Stimulated activated CD4-positive, alpha-beta T cell treated with anti-CD3 and anti-CD28 coated beads, Interleukin-1b, Interleukin-23, amount 100 ng/mL, for 4 hours (primary cell): ENCODE results near the gene MRPL34.
"Not testable (repeated sequence)": the region's sequence is repeated elsewhere in the genome, so short reads cannot be mapped to it uniquely, and the experiment has no call there.

Source experiments
- DNase-seq, 2 donors: peaks; one replicate each; pipeline ENCODE4 v3.0.0-alpha.2; 2020; ENCODE audit warnings: low read depth in 2 of 2

The MRPL34 gene

DNA sequence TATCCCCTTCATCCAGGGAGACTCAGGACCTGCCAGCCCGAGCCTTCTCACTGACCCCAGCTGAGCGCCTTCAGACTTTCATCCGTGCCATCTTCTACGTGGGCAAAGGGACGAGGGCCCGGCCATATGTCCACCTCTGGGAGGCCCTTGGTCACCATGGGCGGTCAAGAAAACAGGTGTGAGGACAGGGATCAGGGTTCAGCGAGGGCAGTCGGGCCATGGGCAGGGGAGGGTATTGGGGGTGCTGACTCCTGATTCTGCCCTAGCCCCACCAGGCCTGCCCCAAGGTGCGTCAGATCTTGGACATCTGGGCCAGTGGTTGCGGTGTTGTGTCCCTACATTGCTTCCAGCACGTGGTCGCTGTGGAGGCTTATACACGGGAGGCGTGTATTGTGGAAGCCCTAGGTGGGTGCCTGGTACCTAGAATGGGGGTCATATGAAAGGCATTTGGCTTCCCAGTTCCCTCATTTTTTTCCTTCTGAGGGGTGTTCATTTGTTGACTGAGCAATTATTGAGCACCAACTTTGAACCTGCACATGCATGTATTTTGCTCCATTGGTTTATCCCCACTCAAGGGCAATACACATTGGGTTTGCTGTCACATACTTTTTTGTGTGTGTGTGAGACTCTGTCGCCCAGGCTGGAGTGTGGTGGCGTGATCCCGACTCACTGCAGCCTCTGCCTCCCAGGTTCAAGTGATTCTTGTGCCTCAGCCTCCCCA lies 20.1 kb upstream of the MRPL34 start:
- no peak for DNase-seq

DNA sequence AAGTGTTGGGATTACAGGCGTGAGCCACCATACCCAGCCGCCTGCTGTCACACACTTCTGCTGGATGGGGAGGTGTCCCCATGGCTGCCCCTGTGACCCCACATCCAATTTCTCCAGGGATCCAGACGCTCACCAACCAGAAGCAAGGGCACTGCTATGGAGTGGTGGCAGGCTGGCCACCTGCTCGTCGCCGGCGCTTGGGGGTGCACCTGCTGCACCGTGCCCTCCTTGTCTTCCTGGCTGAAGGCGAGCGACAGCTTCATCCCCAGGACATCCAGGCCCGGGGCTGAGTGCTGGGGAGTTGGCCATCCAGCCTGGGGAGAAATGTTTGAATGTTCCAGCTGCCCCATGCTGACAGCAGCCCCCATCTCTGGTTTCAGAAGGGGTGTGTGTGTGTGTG lies 19.4 kb upstream of the MRPL34 start:
- no peak for DNase-seq

- no peak for DNase-seq
These were observed 18.9 kb upstream of the MRPL34 start for GRCh38 chr19:17286752-17287151.

DNA sequence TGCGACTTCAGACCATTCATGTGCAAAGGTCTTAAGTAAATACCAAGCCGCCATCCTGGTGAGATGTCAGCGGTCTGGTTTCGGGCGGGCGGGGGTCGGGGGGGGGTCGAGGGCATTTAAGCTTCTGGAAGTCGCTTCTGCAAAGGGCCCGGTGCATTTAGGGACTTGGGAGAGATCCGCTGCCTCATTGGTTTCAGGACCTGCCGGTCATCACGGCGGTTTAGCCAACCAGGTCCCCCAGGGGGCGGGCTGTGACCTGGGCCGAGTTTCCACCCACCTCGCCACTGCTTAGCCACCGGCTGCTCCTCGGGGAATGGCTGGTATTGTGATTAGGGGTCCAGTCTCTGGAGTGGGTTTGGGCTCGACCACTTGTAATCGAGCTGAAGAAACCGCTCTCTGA lies 16.2 kb upstream of the MRPL34 start:
- DNase-seq = peak in 1 of 2 donors; percentile 35

DNA sequence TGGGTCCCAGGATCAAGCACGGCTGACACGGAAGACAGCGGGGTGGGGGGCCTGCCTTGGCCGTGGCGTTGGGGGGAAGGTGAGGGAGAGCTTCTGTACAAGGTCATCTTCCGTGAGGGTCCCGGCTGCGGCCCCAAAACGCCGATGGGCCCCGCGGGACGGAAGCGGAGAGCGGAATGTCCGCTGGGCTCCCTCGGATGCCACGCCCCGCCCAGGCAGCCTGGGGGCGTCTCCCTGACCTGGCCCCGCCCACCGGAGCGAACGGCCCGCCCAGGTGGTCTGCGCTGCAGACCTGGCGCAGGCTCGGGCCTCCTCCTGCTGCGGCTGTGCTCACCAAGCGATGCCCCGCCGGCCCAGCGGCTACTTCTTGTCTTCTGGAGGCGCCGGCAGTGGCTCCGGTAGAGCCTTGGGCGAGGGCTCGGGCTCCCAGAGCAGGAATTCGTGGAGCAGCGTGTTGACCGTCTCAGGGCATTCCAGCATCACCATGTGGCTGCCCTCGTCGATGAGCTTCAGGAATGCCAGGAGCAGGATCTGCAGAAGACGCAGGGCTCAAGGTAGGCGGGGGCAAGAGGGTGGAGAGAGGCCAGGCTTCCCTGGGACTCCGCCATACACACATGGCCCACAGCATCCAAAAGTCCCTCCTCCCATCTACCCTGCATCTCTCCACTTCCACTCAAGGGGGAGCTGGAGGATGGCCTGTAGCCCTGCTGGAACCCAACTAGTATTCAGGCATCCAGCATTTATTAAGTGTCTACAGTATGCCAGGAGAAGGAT lies 13.2 kb upstream of the MRPL34 start:
- DNase-seq = peak; percentile 72 to 82

DNA sequence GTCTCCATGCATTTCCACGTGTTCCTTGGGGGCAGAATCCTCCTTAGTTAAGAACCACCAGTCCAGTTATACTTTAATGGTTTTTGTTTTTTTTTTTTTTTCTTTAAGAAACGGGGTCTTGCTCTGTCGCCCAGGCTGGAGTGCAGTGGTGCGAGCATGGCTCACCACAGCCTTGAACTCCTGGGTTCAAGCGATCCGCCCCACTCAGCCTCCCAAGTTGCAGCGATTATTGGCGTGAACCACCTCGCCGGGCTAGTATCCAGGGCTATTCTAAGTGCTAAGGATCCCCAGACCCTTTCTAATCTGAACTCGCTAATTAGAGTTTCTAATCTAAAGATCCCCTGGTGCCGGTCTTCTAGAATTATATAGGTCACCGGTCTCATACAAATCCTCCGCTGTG lies 12.1 kb upstream of the MRPL34 start:
- DNase-seq = no peak

GRCh38 chr19:17294051-17294891 lies 11.4 kb upstream of the MRPL34 start:
- peak; percentile 26 to 47 for DNase-seq

DNA sequence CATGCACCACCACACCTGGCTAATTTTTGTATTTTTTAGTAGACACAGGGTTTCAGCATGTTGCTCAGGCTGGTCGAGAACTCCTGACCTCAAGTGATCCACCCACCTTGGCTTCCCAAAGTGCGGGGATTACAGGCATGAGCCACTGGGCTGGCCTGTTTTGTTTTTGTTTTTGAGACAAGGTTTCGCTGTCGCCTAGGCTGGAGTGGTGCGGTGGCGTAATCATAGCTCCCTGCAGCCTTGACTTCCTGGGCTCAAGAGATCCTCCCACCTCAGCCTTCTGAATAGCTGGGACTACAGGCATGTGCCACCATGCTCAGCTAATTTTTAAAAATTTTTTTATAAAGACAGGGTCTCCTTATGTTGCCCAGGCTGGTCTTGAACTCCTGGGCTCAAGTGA lies 10.1 kb upstream of the MRPL34 start:
- not testable (repeated sequence) for DNase-seq

- DNase-seq = no peak
These were observed 9.4 kb upstream of the MRPL34 start for GRCh38 chr19:17296273-17296672.

DNA sequence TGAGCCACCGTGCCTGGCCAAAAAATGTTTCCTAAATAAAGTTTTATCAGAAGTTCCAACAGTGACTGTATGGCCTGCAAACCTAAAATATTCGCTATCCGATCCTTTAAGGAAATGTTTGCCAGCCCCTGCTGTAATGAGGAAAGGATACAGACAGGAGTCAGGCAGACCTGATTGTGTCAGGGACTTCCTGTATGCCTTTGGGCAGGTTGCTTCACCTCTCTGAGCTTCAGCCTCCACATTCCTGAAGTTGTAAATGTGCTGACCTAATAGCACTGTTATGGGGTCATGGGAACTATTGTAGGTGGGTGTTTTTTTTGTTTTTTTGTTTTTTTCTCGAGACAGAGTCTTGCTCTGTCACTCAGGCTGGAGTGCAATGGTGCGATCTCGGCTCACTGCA lies 8.7 kb upstream of the MRPL34 start:
- DNase-seq = no peak

GRCh38 chr19:17300992-17301619 lies 4.6 kb upstream of the MRPL34 start:
- no peak for DNase-seq

DNA sequence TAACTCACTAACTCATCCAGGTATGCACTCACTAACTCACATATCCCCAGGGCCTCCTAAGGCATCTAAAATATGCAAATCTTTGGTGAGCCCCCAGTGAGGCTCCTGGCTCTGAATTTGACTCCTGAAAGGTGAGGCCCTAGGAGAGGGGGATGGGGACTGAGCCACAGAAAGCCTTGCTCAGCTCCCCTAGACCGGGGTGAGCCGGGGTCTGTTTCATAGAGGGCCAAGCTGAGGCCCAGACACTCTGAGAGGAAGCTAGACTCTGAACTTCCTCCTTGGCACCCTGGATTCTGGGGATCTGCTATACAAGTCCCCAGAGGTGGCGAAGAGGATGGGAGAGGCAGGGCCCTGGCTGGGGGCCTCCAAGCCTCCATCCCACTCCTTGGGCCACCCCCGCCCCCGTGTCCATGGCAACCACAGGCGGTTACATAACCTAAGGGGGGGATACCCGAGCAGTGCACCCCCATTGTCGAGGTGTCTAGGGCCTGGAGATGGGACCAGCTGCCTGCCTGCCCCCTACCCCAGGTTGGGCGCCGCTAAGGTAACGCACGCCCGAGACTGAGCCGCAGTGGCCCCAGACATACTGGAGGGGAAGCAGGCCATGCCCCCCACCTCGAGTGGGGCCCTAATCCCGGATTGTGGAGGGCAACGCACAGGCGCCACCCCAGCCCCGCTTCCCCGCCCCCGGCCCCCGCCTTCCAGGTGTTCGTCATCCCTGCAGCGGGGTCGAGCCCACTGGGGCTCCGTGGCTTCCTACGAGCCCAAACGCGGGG lies 3.1 kb upstream of the MRPL34 start:
- DNase-seq = no peak

GRCh38 chr19:17303167-17303939 lies 2.3 kb upstream of the MRPL34 start, which contains the start of gene ABHD8:
TSS of gene ABHD8 (minus strand) at chr19:17303425. CDS start at chr19:17301616, 1,809 bp downstream.
- DNase-seq = peak; percentile 87 to 90

GRCh38 chr19:17303940-17304267 lies 1.8 kb upstream of the MRPL34 start:
- no peak for DNase-seq

GRCh38 chr19:17304386-17305215 lies 1.1 kb upstream of the MRPL34 start:
- no peak for DNase-seq

- DNase-seq = no peak
These were observed 506 bp upstream of the MRPL34 start for GRCh38 chr19:17305216-17305516.

- no peak for DNase-seq
These were observed 628 bp downstream of the MRPL34 start for GRCh38 chr19:17306285-17306714.

DNA sequence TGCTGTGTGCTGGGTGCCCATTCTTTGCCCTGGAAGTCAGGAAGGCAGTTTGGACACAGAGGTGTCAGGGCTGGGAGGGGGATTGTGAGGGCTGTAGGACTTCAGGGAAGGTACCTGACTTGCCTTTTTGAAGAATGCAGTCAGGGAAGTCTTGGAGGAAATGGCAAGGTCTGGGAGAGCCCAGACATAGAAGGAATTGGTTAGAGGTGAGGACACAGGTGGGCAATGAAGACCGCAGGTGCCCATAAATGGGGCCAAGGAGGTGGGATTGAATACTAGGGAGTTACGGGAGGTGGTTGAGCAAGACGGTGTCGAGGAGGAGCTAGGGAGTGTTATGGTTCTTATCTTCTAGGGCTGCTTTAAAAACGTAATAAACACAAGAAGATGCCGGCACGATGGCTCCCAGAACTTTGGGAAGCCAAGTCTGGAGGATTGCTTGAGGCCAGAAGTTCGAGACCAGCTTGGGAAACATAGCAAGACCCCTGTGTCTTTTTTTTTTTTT lies 2.3 kb downstream of the MRPL34 start:
- no peak for DNase-seq

DNA sequence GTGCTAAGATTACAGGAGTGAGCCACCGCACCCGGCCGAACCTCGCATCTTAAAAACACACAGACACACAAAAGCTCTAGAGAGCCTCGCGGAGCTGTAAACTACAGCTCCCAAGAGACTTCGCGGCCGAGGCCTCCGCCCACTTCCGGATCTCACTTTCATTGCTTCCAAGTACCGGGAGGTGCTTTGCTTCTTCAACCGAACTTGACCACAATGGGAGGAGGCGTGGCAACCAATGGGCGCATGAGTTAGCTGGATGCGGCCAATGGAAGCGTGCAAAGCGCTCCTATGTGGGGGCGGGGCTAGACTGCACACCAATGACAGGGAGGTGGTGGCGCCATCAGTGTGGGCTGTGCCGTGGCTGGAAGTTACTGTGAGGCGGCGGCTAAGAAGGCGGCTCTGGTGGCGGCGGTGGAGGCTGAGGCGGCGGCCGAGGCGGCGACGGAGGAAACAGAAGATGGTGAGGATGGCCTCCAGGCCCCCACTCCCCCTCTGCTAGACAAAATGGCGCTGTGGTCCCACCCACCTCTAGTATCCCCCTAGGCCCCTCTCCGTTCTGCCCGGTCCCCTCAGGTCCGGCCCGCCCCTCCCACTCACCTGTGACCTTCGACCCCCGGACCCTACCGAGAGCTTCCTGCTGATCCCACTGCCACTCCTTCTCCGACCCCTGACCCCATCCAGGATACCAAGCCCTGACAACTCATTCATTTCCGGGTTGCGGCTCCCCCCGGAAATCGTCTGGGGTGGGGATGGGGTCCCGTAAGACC lies 3.7 kb downstream of the MRPL34 start, which contains the start of gene DDA1:
Gene DDA1 (plus strand): TSS at position 366 of the 767 bp plus-strand sequence. CDS start 92 bp downstream, at position 458.
- peak; percentile 89 to 96 for DNase-seq
